Keratinocyte (primary cell): Measurements from ENCODE around the gene S100A1. TPM values are rescaled to one million over a fixed set of nuclear protein-coding genes. Genes with fewer than 3 reads are reported as not detected.

Experiments used
- DNase-seq: peaks from one replicate; pipeline ENCODE4 v3.0.0-alpha.2; 2011; ENCODE audit warnings: low read depth, missing footprints, low spot score
- FAIRE-seq: peaks from 2 replicates; lab custom pipeline; 2011; peaks lifted over from hg19 to GRCh38; lab: Jason Lieb, UNC
- H2AFZ ChIP-seq: 2 replicates; pipeline ENCODE4 v1.6.0; 2012; ENCODE audit warnings: low read length, control low read depth, inconsistent platforms; ENCODE audit not compliant: control insufficient read depth
- H3K27ac ChIP-seq: 2 replicates; pipeline ENCODE4 v1.5.1; 2011; ENCODE audit warnings: low read length; ENCODE audit not compliant: control insufficient read depth, insufficient read depth
- H3K27me3 ChIP-seq: 3 replicates; pipeline ENCODE4 v1.6.0; 2011; ENCODE audit warnings: low read length; ENCODE audit not compliant: control insufficient read depth, insufficient read depth; ENCODE audit errors: extremely low read depth
- H3K36me3 ChIP-seq, 2 experiments: 2 replicates in 1 of 2; 3 replicates in 1 of 2; pipeline ENCODE4 v1.5.1; 2011; ENCODE audit warnings: low read length in 2 of 2, mild to moderate bottlenecking in 1 of 2; ENCODE audit not compliant: control insufficient read depth in 2 of 2, insufficient read depth in 2 of 2; ENCODE audit errors: extremely low read depth in 1 of 2
- H3K4me1 ChIP-seq: 3 replicates; pipeline ENCODE4 v1.5.1; 2011; ENCODE audit warnings: low read length; ENCODE audit not compliant: control insufficient read depth, insufficient read depth; ENCODE audit errors: extremely low read depth
- H3K4me2 ChIP-seq: 3 replicates; pipeline ENCODE4 v1.6.0; 2011; ENCODE audit warnings: low read depth, low read length; ENCODE audit not compliant: control insufficient read depth, insufficient read depth; ENCODE audit errors: extremely low read depth
- H3K4me3 ChIP-seq, 3 experiments: fragments of 200-600 bp in 1 of 3; sonication (generic) in 1 of 3; 2 replicates in 2 of 3; 3 replicates in 1 of 3; pipeline ENCODE4 v1.5.1; 2011 to 2016; ENCODE audit warnings: low read length in 3 of 3, mild to moderate bottlenecking in 3 of 3, control low read depth in 2 of 3, inconsistent platforms in 1 of 3, low read depth in 1 of 3, mixed read lengths in 1 of 3, mixed run types in 1 of 3, moderate library complexity in 1 of 3; ENCODE audit not compliant: control insufficient read depth in 2 of 3, insufficient read depth in 2 of 3; ENCODE audit errors: extremely low read depth in 1 of 3
- H3K79me2 ChIP-seq: 2 replicates; pipeline ENCODE4 v1.6.0; 2012; ENCODE audit warnings: low read length; ENCODE audit not compliant: control insufficient read depth, insufficient read depth
- H3K9ac ChIP-seq: 3 replicates; pipeline ENCODE4 v1.6.0; 2011; ENCODE audit warnings: low read length; ENCODE audit not compliant: control insufficient read depth, insufficient read depth; ENCODE audit errors: extremely low read depth
- H3K9me1 ChIP-seq: 3 replicates; pipeline ENCODE4 v1.6.0; 2011; ENCODE audit warnings: low read length; ENCODE audit not compliant: control insufficient read depth, insufficient read depth; ENCODE audit errors: extremely low read depth
- H3K9me3 ChIP-seq: 2 replicates; pipeline ENCODE4 v1.5.1; 2012; ENCODE audit warnings: low read depth, low read length; ENCODE audit not compliant: control insufficient read depth
- H4K20me1 ChIP-seq: 3 replicates; pipeline ENCODE4 v1.6.0; 2011; ENCODE audit warnings: low read length; ENCODE audit not compliant: control insufficient read depth, insufficient read depth; ENCODE audit errors: extremely low read depth
- EZH2 ChIP-seq: IDR thresholded peaks from one replicate; pipeline ENCODE4 v1.6.1; 2012; ENCODE audit warnings: inconsistent platforms, mild to moderate bottlenecking, low read length, moderate library complexity
- dilution Hi-C: fragments of 300-500 bp; cut with MboI; formaldehyde crosslinking; loops from one replicate; pipeline ENCODE4 v1.7.0; 2020; ENCODE audit warnings: low sequenced_read_pairs; ENCODE audit not compliant: extremely low pct_ligation_motif_present
- polyA plus RNA-seq, 5 experiments: library from polyadenylated mRNA; depleted of rRNA in 3 of 5; stranded (reverse) in 3 of 5; stranded (forward) in 1 of 5; unstranded in 1 of 5; fragments of >200 nt; gene quantifications; 1 replicate in 1 of 5; 2 replicates in 3 of 5; 3 replicates in 1 of 5; pipeline versions ENCODE4 v1.2.1 to v1.2.3, GENCODE V29; 2011 to 2012; ENCODE audit warnings: missing spikeins in 2 of 5, low read depth in 1 of 5, low replicate concordance in 1 of 5
- TF ChIP-seq, protein P1 (sequence below), 3 experiments: IDR thresholded peaks in 1 of 3; conservative IDR thresholded peaks in 1 of 3; optimal IDR thresholded peaks in 1 of 3; 2 replicates in 2 of 3; 3 replicates in 1 of 3; pipeline versions ENCODE3 to v1.5.1; 2011; ENCODE audit warnings: low read length in 3 of 3, mild to moderate bottlenecking in 3 of 3, moderate library complexity in 2 of 3, control low read depth in 1 of 3, inconsistent platforms in 1 of 3; ENCODE audit not compliant: insufficient read depth in 2 of 3; ENCODE audit errors: extremely low read depth in 1 of 3

The S100A1 gene
- polyA plus RNA-seq, 1 donor (not counting 4 experiments of a cell fraction or from before 2014, with no cell fraction given), result 0.12 TPM

DNA sequence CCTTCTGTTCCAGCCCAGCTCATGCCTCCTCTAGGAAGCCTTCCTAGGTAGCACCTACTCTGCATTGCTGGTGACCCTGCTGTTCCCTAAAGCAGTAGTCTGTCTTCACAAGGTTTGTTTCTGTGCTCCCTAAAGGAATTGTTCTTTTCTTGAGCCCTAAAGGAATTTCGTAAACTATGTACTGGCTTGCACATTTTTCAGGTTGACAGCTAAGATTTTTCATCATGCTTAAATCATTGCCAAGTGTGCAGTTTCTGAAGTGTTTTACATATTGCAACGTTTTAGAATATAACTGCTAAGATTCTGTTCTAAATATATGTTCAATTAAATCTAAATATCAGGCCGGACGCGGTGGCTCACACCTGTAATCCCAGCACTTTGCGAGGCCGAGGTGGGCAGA lies 28.4 kb upstream of the S100A1 start:
- no peaks in the 10 kb centered on the region for H3K27me3 ChIP-seq
- no peak overlapping the region for H3K4me3 ChIP-seq
- peaks cover 2 to 8% of the 10 kb centered on the region in 2 experiments for H3K36me3 ChIP-seq
- H4K20me1 ChIP-seq, result no peaks in the 10 kb centered on the region
- DNase-seq (no peak), FAIRE-seq (no peak)
- no peak overlapping the region for H3K27ac ChIP-seq
- no peak overlapping the region for H2AFZ ChIP-seq
- no peak overlapping the region for H3K4me2 ChIP-seq
- no peaks in the 10 kb centered on the region for H3K9me3 ChIP-seq
- peaks cover 5% of the 10 kb centered on the region for H3K4me1 ChIP-seq
- no peak overlapping the region for H3K9ac ChIP-seq
- dilution Hi-C loops, result no loop called here
- H3K9me1 ChIP-seq, result no peaks in the 10 kb centered on the region
- TF ChIP-seq, protein P1, sequence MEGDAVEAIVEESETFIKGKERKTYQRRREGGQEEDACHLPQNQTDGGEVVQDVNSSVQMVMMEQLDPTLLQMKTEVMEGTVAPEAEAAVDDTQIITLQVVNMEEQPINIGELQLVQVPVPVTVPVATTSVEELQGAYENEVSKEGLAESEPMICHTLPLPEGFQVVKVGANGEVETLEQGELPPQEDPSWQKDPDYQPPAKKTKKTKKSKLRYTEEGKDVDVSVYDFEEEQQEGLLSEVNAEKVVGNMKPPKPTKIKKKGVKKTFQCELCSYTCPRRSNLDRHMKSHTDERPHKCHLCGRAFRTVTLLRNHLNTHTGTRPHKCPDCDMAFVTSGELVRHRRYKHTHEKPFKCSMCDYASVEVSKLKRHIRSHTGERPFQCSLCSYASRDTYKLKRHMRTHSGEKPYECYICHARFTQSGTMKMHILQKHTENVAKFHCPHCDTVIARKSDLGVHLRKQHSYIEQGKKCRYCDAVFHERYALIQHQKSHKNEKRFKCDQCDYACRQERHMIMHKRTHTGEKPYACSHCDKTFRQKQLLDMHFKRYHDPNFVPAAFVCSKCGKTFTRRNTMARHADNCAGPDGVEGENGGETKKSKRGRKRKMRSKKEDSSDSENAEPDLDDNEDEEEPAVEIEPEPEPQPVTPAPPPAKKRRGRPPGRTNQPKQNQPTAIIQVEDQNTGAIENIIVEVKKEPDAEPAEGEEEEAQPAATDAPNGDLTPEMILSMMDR (optimal IDR thresholded peaks at IDR 0.05 in 1 of 3, IDR thresholded peaks at IDR 0.05 in 1 of 3, conservative IDR thresholded peaks at IDR 0.05 in 1 of 3; ENCODE audit: extremely low read depth in 1 of 3, insufficient read depth in 2 of 3, low read length in 3 of 3), result no peak
- no peak for TF ChIP-seq EZH2
- no peaks in the 10 kb centered on the region for H3K79me2 ChIP-seq

DNA sequence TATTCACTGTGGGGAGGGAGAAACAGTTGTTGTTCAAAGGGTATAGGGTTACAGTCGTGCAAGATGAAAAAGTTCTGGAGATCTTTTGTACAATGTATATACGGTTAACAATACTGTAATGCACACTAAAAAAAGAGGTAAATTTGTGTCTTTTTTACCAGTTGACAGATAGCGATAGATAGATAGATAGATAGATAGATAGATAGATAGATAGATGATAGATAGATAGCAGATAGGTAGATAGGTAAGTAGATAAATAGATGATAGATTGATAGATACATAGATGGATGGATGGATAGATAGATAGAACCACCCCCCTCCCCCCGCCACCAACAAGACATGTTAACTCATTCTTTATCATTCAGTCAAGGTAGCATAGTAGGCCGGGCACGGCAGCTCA lies 25.5 kb upstream of the S100A1 start:
- peaks cover 8% of the 10 kb centered on the region for H3K79me2 ChIP-seq
- no peak overlapping the region for H3K27ac ChIP-seq
- H2AFZ ChIP-seq, result no peak overlapping the region
- DNase-seq, result no peak
- H3K9me1 ChIP-seq, result no peaks in the 10 kb centered on the region
- no peaks in the 10 kb centered on the region for H3K9me3 ChIP-seq
- no peak overlapping the region for H3K9ac ChIP-seq
- H3K4me3 ChIP-seq, result no peak overlapping the region
- no peak overlapping the region for H3K4me2 ChIP-seq
- dilution Hi-C loops, result no loop called here
- no peak for TF ChIP-seq EZH2
- TF ChIP-seq, protein P1 (optimal IDR thresholded peaks at IDR 0.05 in 1 of 3, IDR thresholded peaks at IDR 0.05 in 1 of 3, conservative IDR thresholded peaks at IDR 0.05 in 1 of 3; ENCODE audit: extremely low read depth in 1 of 3, insufficient read depth in 2 of 3, low read length in 3 of 3), result no peak
- peaks cover 5% of the 10 kb centered on the region for H3K4me1 ChIP-seq
- H3K27me3 ChIP-seq, result no peaks in the 10 kb centered on the region
- no peak for FAIRE-seq
- peaks cover 23 to 29% of the 10 kb centered on the region in 2 experiments for H3K36me3 ChIP-seq
- H4K20me1 ChIP-seq, result peaks cover 2% of the 10 kb centered on the region
